Glutamatergic neuron (in vitro differentiated cells): ENCODE data around the gene PLA2G4F. TPM values are rescaled to one million over a fixed set of nuclear protein-coding genes. Genes with fewer than 3 reads are reported as not detected.

Experiments used
- DNase-seq: peaks from one replicate; pipeline ENCODE4 v3.0.0; 2022
- H3K27ac Mint-ChIP-seq: one replicate; pipeline ENCODE4 v1.8.0; 2020; ENCODE audit warnings: mild to moderate bottlenecking, mixed read lengths, inconsistent platforms; ENCODE audit not compliant: unreplicated experiment
- H3K27me3 Mint-ChIP-seq: one replicate; pipeline ENCODE4 v1.8.0; 2020; ENCODE audit warnings: mild to moderate bottlenecking, moderate library complexity, mixed read lengths, inconsistent platforms; ENCODE audit not compliant: unreplicated experiment
- H3K36me3 Mint-ChIP-seq: one replicate; pipeline ENCODE4 v1.8.0; 2020; ENCODE audit warnings: mild to moderate bottlenecking, mixed read lengths, inconsistent platforms; ENCODE audit not compliant: unreplicated experiment
- H3K4me1 Mint-ChIP-seq: one replicate; pipeline ENCODE4 v1.8.0; 2020; ENCODE audit warnings: mild to moderate bottlenecking, low read depth, mixed read lengths, inconsistent platforms; ENCODE audit not compliant: unreplicated experiment
- H3K4me3 Mint-ChIP-seq: one replicate; pipeline ENCODE4 v1.8.0; 2020; ENCODE audit warnings: mild to moderate bottlenecking, mixed read lengths, inconsistent platforms; ENCODE audit not compliant: unreplicated experiment
- H3K9me3 Mint-ChIP-seq: one replicate; pipeline ENCODE4 v1.8.0; 2020; ENCODE audit warnings: mild to moderate bottlenecking, moderate library complexity, mixed read lengths, inconsistent platforms; ENCODE audit not compliant: unreplicated experiment
- total RNA-seq: library from RNA; stranded (reverse); fragmentation: NEBNext Ultra II Directional; extraction: Animal tissue kit (Norgen Biotek cat#: 25700); gene quantifications from one replicate; pipeline ENCODE4 v1.2.1, GENCODE V29; 2021; ENCODE audit not compliant: unreplicated experiment
- TF ChIP-seq, protein P1 (sequence below): fragments of 200-600 bp; sonication (generic); IDR thresholded peaks from one replicate; pipeline ENCODE4 v1.5.0; 2021; ENCODE audit not compliant: partially characterized antibody, unreplicated experiment

The PLA2G4F gene
- total RNA-seq, 1 donor from 2014 or later, result not detected

DNA sequence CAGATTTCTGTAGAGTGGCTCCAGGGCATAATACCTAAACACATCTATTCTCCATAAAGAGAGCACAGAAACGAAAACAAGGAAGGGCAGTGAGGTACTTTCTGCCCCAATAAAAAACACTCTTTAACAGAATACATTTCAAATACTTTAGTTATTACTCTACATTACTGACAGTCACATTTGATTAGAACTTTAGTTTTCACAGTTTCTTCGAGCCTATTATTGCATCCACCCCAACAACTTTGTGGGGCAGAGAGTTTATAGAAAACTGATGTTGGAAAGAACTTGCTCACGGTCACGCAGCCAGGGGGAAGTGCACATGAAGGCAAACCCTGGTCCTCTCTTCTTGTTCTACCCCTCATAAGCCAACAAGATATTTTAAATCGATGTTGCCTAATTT, 42.7 kb upstream of the PLA2G4F start:
- Mint-ChIP-seq H3K27me3 (no peaks in the 10 kb centered on the region), H3K4me3 (no peak overlapping the region), H3K36me3 (no peaks in the 10 kb centered on the region), H3K27ac (no peak overlapping the region), H3K4me1 (no peaks in the 10 kb centered on the region), H3K9me3 (peaks cover 1% of the 10 kb centered on the region)
- TF ChIP-seq, protein P1, sequence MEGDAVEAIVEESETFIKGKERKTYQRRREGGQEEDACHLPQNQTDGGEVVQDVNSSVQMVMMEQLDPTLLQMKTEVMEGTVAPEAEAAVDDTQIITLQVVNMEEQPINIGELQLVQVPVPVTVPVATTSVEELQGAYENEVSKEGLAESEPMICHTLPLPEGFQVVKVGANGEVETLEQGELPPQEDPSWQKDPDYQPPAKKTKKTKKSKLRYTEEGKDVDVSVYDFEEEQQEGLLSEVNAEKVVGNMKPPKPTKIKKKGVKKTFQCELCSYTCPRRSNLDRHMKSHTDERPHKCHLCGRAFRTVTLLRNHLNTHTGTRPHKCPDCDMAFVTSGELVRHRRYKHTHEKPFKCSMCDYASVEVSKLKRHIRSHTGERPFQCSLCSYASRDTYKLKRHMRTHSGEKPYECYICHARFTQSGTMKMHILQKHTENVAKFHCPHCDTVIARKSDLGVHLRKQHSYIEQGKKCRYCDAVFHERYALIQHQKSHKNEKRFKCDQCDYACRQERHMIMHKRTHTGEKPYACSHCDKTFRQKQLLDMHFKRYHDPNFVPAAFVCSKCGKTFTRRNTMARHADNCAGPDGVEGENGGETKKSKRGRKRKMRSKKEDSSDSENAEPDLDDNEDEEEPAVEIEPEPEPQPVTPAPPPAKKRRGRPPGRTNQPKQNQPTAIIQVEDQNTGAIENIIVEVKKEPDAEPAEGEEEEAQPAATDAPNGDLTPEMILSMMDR, result no peak
- no peak for DNase-seq

DNA sequence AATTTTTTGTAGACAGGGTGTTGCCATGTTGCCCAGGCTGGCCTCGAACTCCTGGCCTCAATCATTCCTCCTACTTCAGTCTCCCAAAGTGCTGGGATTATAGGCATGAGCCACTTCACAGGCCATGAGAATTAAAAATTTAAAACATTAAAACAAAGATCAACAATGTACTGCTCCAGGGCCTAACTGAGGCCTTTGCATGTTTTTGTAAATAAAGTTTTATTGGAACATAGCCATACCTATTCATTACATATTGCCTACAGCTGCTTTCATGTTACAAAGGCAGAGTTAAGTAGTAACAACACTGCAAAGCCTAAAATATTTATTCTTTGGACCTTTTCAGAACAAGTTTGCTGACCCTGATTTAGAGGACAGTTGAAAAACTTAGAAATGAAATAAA, 42.1 kb upstream of the PLA2G4F start:
- Mint-ChIP-seq H3K4me3 (no peak overlapping the region), H3K27me3 (no peaks in the 10 kb centered on the region), H3K9me3 (no peaks in the 10 kb centered on the region), H3K4me1 (no peaks in the 10 kb centered on the region), H3K36me3 (no peaks in the 10 kb centered on the region), H3K27ac (no peak overlapping the region)
- no peak for DNase-seq
- TF ChIP-seq, protein P1, result no peak

DNA sequence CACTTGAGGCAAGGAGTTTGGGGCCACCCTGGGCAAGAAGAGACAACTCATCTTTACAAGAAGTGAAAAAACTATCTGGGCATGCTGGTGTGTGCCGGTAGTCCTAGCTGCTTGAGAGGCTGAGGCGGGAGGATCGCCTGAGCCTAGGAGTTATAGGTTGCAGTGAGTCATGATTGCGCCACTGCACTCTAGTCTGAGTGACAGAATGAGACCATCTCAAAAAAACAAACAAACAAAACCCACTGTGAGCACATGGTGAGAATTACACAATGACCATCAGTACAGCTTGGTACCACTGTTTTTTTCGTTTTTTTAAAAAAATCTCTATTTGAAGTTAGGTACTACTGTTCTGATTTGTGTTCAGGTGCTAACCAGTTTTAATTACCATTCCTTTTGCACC, 38.1 kb upstream of the PLA2G4F start:
- no peaks in the 10 kb centered on the region for H3K9me3 Mint-ChIP-seq
- TF ChIP-seq, protein P1, result no peak
- no peaks in the 10 kb centered on the region for H3K4me1 Mint-ChIP-seq
- no peak overlapping the region for H3K4me3 Mint-ChIP-seq
- no peak for DNase-seq
- H3K27ac Mint-ChIP-seq, result no peak overlapping the region
- no peaks in the 10 kb centered on the region for H3K27me3 Mint-ChIP-seq
- peaks cover 5% of the 10 kb centered on the region for H3K36me3 Mint-ChIP-seq

DNA sequence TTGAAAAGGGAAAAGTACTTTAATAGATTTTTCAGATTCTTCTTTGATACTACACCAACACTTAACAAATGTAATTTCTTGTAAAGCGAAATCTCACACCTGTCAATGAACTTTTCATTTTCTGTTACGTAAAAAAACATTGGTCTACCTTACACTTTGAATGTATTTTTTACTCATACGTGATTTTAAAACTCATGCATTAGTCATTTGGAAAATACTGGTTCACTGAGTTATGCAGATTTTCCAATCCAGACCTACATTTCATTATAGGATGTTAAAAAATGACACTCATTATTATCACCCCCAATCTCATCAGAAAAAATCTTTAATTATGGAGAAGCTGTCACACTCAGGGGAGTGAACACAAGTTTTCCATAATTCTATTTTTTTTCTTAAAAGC, 36.9 kb upstream of the PLA2G4F start:
- no peak for DNase-seq
- no peaks in the 10 kb centered on the region for H3K4me1 Mint-ChIP-seq

DNA sequence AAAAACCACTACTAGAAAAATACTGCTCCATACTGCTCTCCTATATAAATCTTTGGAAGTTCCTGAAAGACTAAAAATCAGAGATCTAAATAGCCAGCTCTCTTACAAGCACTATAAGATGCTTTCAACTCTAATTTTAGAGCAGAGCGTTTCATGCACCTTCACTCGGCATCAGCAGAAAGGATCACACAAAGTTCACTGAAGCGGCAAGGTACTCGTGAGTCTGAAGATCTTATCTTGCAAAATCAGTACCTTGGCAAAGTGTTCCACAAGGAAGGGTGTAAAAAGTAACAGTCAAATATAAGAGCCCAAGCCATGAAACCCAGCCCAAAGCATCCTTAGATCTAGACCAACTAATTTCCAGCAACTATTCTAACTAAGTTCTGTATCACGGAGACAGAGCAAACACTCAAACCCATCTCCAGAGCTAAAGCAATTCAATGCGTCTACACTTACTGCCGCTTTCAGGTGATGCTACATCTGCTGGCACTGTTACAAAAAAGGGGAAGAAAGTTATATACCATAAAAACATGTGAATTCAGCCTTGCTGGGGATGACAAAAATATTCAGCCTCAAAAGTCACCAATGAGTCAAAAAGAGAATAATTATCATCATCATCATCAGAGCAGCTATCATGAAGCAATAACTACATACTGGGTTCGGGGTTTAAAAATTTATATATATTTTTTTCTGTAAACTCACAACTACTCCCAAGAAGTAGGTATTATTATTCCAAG, 35.3 kb upstream of the PLA2G4F start:
- no peaks in the 10 kb centered on the region for H3K9me3 Mint-ChIP-seq
- no peak for DNase-seq
- TF ChIP-seq, protein P1, result no peak
- H3K27me3 Mint-ChIP-seq, result no peaks in the 10 kb centered on the region
- H3K4me1 Mint-ChIP-seq, result no peaks in the 10 kb centered on the region
- H3K4me3 Mint-ChIP-seq, result no peak overlapping the region
- H3K36me3 Mint-ChIP-seq, result peaks cover 5% of the 10 kb centered on the region
- no peak overlapping the region for H3K27ac Mint-ChIP-seq

More for the DNA sequence above, 36.9 kb upstream of the PLA2G4F start:
- Mint-ChIP-seq H3K27ac (no peak overlapping the region), H3K27me3 (no peaks in the 10 kb centered on the region), H3K36me3 (peaks cover 5% of the 10 kb centered on the region), H3K4me3 (no peak overlapping the region), H3K9me3 (no peaks in the 10 kb centered on the region)
- TF ChIP-seq, protein P1, result no peak
